ENCODE results near the gene POLK. TPM values are rescaled to one million over a fixed set of nuclear protein-coding genes. Genes with fewer than 3 reads are reported as not detected.

POLK gene
- total RNA-seq, 1 donor from 2014 or later = 22.4 TPM

DNA sequence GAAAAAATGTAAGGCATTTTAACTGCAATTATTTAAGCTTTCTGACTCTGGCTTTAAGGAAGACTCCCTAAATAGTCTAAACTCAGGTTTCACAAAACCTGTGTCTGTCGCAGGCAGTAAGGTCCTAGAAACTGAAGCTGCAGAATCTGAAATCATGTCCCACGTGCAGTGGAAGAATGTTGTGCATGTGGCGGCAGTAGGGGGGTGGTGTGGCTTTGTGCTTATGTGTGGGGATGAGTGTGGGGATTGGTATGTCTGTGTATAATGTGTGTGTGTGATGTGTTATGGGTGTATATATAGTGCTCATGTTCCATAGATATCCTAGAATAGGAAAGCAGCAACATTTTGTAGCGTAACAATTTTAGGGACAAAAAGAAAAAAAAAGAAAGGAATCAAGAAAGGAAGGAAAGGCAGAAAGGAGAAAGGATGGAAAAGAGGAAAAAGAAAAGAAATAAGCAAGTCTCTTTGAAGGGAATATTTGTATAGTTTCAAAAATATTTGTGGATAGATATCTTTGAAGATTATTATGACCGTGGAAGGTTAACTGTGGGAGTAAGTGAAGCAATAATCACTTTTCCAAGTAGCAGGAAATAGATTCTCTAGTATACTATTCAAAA is 106.2 kb downstream of the POLK start:
- H3K4me3 ChIP-seq (ENCODE audit: low read depth, low read length) = no peak overlapping the region
- no peaks in the 10 kb centered on the region for H3K36me3 ChIP-seq (ENCODE audit: control insufficient read depth, insufficient read depth, low read length)
- no peak for FAIRE-seq
- DNase-seq (ENCODE audit: low read depth) = peak; percentile 66
- TF ChIP-seq, protein P1, sequence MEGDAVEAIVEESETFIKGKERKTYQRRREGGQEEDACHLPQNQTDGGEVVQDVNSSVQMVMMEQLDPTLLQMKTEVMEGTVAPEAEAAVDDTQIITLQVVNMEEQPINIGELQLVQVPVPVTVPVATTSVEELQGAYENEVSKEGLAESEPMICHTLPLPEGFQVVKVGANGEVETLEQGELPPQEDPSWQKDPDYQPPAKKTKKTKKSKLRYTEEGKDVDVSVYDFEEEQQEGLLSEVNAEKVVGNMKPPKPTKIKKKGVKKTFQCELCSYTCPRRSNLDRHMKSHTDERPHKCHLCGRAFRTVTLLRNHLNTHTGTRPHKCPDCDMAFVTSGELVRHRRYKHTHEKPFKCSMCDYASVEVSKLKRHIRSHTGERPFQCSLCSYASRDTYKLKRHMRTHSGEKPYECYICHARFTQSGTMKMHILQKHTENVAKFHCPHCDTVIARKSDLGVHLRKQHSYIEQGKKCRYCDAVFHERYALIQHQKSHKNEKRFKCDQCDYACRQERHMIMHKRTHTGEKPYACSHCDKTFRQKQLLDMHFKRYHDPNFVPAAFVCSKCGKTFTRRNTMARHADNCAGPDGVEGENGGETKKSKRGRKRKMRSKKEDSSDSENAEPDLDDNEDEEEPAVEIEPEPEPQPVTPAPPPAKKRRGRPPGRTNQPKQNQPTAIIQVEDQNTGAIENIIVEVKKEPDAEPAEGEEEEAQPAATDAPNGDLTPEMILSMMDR (IDR thresholded peaks at IDR 0.05; ENCODE audit: insufficient read depth, low read length, severe bottlenecking) = no peak
- no peaks in the 10 kb centered on the region for H3K27me3 ChIP-seq (ENCODE audit: control insufficient read depth, insufficient read depth, low read length)

DNA sequence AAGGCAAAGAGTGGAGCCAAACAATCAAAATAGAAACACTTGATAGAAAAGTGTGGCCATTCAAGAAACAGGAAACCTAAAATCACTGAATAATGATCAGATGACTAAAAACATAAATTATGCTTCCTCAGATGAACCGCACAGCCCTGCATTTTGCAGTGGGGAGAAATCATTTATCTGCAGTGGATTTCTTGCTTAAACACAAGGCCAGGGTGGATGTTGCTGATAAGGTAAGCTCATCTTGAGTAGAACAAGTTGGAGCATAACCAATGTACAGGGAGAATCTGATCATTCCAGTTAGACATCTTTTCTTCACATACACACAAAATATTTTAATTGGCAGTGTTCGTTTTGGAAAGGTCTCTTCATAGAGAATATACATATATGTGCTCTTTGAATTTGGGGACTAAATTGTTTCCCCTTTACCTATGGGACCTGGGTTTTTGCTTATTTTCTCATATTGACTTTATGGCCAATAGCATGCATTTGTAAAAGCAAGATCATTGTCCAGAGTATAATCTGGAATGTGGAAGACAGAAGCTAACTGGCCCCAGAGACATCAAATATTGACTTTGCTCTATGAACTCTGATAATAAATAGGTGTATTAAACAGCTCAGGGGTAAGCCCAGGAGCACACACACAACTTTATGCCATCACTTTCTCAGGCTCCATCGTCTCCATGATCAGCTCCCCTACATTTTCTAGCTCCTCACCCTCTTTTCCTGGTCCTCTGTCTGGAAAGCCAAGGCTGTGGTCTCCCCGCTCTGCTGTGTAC is 108.7 kb downstream of the POLK start:
- DNase-seq (ENCODE audit: low read depth) (peak; percentile 60), FAIRE-seq (no peak)

DNA sequence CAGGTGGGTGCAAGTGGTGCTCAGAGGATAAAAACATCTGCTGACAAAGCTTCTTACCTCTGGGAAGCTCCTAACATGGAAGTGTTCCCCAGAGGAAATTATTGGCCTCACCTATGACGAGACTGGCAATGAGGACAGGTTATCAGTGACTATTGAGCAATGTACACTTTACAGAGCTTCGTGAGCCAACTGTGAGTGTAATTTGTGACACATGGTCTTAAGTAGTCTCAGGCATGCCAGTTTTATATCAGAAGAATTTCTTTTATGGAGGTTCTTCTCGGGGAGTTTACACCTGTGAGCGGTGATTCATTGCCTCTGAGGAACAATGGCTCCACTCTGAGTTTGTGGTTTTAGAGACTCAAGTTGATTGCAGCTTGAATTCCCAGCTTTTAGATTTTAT is 110.9 kb downstream of the POLK start:
- peak; percentile 99 for DNase-seq (ENCODE audit: low read depth)
- H3K27me3 ChIP-seq (ENCODE audit: control insufficient read depth, insufficient read depth, low read length) = no peaks in the 10 kb centered on the region
- no peak overlapping the region for H3K4me3 ChIP-seq (ENCODE audit: low read depth, low read length)
- FAIRE-seq = peak; percentile 92
- TF ChIP-seq, protein P1 (IDR thresholded peaks at IDR 0.05; ENCODE audit: insufficient read depth, low read length, severe bottlenecking) = no peak
- H3K36me3 ChIP-seq (ENCODE audit: control insufficient read depth, insufficient read depth, low read length) = no peaks in the 10 kb centered on the region

More for the DNA sequence above, 108.7 kb downstream of the POLK start:
- TF ChIP-seq, protein P1 (IDR thresholded peaks at IDR 0.05; ENCODE audit: insufficient read depth, low read length, severe bottlenecking) = no peak
- H3K27me3 ChIP-seq (ENCODE audit: control insufficient read depth, insufficient read depth, low read length) = no peaks in the 10 kb centered on the region
- no peak overlapping the region for H3K4me3 ChIP-seq (ENCODE audit: low read depth, low read length)
- H3K36me3 ChIP-seq (ENCODE audit: control insufficient read depth, insufficient read depth, low read length) = no peaks in the 10 kb centered on the region

DNA sequence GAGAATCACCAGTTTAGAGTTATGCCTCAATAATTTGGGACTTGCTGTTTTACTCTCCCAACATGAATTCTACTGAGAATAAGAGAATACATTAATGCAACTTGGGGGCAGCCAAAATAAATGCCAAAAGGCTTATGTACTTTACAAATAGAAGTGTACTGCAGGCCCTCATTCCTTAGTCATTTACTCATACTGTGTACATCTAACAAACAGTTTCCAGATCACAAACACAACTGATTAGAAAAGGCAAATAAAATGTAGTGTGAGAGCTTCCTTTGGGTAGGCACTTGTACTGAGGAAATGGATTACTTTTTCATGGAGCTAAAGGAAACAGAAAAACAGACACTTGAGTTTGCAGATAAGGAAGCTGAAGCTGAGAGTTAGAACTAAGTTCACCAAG is 112.2 kb downstream of the POLK start:
- H3K27me3 ChIP-seq (ENCODE audit: control insufficient read depth, insufficient read depth, low read length) = no peaks in the 10 kb centered on the region
- TF ChIP-seq, protein P1 (IDR thresholded peaks at IDR 0.05; ENCODE audit: insufficient read depth, low read length, severe bottlenecking) = no peak
- peak; percentile 70 for DNase-seq (ENCODE audit: low read depth)
- no peak for FAIRE-seq
- H3K36me3 ChIP-seq (ENCODE audit: control insufficient read depth, insufficient read depth, low read length) = no peaks in the 10 kb centered on the region
- H3K4me3 ChIP-seq (ENCODE audit: low read depth, low read length) = no peak overlapping the region

DNA sequence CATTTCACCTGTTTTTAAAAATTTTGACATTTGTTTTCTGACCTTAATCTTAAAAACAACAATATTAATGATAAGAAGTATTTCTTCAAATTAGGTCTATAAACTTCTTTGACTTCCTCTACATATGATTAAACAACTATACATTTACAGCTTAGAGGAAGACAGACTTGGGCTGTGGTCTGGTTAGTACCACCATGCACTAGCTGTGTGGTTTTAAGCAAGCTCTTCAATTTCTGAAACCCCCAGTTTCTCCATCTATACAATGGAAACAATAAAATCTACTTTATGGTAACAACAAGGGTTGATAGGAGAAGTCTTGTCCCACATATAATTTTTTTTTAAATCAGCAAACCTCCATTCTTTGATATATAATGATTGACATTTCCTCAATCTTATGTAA is 115.3 kb downstream of the POLK start:
- no peak for FAIRE-seq
- no peaks in the 10 kb centered on the region for H3K36me3 ChIP-seq (ENCODE audit: control insufficient read depth, insufficient read depth, low read length)
- no peak for DNase-seq (ENCODE audit: low read depth)
- H3K27me3 ChIP-seq (ENCODE audit: control insufficient read depth, insufficient read depth, low read length) = no peaks in the 10 kb centered on the region
- no peak overlapping the region for H3K4me3 ChIP-seq (ENCODE audit: low read depth, low read length)
- TF ChIP-seq, protein P1 (IDR thresholded peaks at IDR 0.05; ENCODE audit: insufficient read depth, low read length, severe bottlenecking) = no peak
